SKM-1 treated with dmso at 0.1 percent for 144 hours (cell line): ENCODE results near the gene ST6GALNAC3.

Source experiments
- DNase-seq: peaks from one replicate; lab custom pipeline; 2025; ENCODE audit not compliant: unreplicated experiment; lab: John Stamatoyannopoulos, UW

The ST6GALNAC3 gene

GRCh38 chr1:76568573-76569238 is 494.2 kb downstream of the ST6GALNAC3 start:
- no peak for DNase-seq

DNA sequence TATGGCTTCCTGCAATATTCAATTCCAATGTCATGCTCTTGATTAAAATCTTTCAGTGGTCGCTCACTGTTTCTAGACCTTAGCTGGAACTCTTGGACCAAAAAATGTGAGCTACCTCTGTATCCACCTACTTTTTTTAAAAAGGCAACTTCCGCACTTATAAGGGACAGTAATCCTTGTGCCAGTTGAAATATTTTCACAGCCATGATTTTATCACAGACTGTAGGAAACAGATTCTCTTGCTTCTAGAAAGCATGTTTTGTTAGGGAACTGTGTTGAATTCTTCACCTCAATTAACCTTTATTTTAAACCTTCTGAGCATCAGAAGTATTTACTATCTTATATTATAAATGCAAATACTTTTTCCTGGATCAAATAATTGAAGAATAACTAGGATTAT is 496.7 kb downstream of the ST6GALNAC3 start:
- DNase-seq: no peak

DNA sequence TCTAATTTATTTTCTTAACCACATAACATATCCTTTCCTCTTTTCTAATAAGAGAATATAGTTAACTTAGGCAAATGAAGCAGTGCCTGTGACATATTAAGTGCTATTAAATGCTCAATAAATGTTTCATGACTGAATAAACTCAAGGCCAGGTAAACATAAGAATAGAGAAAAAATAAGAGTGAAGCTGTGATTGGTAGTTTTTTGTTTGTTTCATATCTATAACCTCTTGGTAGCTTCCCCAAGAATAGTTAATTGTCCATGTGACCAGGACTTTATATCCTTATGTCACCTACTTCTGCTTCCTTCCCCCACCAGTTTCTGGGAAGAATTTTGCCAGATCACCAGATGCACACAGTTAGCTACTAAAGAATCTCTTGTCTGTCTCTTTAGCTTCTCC is 497.7 kb downstream of the ST6GALNAC3 start:
- DNase-seq: no peak

GRCh38 chr1:76576876-76577524 is 502.5 kb downstream of the ST6GALNAC3 start:
- no peak for DNase-seq

- no peak for DNase-seq
Measured at GRCh38 chr1:76577525-76578185, 503.1 kb downstream of the ST6GALNAC3 start.

DNA sequence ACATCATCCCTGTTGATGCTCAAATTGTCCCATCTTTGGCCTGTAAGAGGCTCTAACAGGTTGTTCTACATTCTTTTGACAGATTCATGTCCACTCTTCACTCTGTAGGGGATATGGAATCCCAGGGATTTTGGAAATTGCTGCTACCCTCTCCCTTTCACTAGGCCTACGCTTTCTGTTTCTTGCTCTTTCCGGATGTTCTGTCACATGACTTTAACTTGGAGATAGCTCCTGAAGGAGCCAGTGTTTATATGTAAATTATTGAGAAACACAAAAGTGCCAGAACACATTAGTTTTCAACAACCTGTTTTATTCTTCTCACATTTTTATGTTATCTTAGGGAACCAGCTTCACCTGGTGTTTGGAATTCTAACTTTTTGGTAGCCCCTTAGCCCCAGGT is 505.7 kb downstream of the ST6GALNAC3 start:
- no peak for DNase-seq

- DNase-seq: no peak
Measured at GRCh38 chr1:76581712-76582111, 507.2 kb downstream of the ST6GALNAC3 start.

GRCh38 chr1:76583235-76583868 is 508.8 kb downstream of the ST6GALNAC3 start:
- DNase-seq: no peak

- no peak for DNase-seq
Measured at GRCh38 chr1:76583875-76584477, 509.4 kb downstream of the ST6GALNAC3 start.

GRCh38 chr1:76585980-76586674 is 511.6 kb downstream of the ST6GALNAC3 start:
- DNase-seq: no peak

DNA sequence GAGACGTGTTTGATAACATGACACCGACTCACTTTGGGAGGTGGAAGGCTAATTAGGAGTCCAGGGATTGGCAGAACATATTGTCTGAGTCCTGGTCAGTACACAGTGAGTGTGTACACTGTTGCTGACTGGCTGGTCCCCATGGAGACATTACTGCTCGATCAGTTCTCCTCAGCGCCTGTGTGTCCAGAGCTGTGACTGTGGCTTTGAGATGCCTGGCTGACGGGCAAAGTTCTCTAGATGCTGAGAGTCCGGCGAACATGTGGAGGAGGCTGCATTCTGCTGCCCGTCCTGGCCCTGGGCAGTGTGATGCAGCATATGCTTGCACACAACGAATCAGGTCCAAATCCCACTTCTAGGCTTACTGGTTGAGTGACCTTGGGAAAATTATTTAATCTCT is 512.7 kb downstream of the ST6GALNAC3 start:
- DNase-seq: no peak

DNA sequence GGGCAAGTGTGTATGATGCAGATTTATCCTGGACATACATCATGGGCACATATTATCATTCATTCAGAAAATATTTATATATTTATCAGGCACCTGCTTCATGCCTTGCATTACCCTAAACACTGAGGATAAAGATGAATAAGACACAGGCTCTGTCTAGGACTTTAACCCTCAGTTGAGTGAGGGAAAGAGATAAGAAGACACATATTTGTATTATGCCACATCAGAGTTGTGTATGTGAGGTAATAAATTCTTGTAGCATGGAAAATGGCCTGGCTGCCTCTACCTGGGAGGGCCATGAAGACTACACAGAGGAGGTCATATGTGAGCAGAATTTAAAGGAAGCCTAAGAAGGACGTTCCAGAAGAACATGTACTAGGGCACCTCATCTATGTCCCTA is 516.9 kb downstream of the ST6GALNAC3 start:
- DNase-seq: no peak

DNA sequence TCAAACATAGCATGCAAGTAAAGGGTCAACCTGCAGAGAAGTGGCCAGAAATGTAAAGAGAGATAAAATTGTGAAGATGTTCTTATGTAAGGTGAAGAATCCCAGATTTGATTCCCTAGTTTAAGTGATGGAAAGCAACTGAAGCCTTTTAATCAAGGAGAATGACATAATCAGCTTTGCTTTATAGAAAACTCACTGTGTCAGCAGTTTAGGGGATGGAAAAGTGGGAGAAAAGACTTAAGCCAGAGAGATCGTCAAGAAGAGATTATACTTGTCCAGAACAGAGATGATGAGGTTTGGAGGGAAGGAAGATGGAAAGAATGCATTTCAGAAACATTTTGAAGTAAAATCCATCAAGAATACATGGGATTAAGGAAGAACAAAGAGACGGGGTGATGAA is 517.4 kb downstream of the ST6GALNAC3 start:
- no peak for DNase-seq

- DNase-seq: no peak
Measured at GRCh38 chr1:76593141-76593540, 518.6 kb downstream of the ST6GALNAC3 start.

- no peak for DNase-seq
Measured at GRCh38 chr1:76593618-76594017, 519.1 kb downstream of the ST6GALNAC3 start.

GRCh38 chr1:76595024-76595423 is 520.5 kb downstream of the ST6GALNAC3 start:
- DNase-seq: no peak

DNA sequence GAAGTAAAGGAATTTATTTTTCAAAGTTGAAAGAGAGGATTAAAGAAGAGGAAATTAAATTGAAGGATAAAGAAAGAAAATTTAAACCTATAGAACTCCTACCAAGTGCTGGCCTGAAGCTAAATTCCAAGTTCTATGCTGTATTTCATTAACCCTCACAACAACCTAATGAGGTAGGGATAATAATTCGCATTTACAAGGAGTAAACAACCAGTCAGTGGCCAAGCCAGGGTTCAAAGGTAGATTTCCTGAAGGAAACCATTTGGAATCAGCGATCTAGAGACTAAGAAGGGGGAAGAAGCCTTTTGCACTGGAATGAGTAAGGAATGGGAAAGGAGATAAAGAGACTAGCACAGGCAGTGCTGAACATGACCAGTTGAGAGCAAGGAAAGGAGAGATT is 526.9 kb downstream of the ST6GALNAC3 start:
- DNase-seq: no peak

DNA sequence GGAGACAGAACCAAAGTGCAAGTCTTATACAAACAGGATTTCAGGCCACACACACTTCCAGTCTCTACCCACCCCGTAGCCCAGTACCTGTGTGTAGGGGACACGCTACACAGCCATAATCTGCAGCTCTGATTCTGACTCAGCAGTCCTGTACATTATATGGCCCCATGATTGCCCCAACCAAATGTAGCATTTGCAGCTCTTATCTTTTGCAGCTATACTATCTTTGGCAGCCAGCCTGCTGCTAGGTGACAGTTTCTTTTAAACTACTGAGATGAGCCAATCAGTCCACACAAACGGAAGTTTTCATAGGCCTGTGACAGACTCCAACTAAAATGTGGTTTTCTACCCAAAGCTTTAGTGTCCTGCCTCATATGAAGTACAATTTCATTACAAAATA is 533.2 kb downstream of the ST6GALNAC3 start:
- no peak for DNase-seq

DNA sequence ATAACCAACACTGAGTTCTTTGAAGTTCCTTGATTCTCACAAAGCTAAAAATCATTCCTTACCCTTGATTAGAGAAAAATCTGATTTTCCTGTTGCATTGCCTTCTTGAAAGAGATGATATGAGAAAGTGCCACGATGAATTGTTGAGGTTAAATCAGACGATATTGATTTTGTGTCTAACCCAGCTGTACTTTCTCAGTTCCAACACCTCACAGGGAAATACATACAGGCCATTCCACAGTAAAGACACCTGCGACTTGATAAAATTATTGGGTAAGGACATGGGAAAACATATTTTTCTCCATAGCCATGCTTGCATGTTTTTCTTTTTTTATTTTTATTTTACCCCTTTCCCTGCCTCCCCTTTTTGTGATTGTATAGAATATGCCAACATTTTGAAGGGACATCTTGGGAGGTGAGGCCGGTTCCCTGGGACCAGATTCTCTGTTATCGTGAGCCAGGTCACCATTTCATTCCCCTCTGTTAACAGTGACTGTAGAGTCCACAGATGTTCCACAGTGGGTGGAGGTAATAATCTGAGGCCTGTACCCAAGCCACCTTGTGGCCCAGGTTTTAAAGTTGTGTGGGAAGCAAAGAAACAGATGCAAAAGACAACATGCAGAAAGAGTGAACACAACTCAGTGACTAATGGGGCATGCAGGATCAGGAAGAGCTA is 537.4 kb downstream of the ST6GALNAC3 start:
- no peak for DNase-seq

DNA sequence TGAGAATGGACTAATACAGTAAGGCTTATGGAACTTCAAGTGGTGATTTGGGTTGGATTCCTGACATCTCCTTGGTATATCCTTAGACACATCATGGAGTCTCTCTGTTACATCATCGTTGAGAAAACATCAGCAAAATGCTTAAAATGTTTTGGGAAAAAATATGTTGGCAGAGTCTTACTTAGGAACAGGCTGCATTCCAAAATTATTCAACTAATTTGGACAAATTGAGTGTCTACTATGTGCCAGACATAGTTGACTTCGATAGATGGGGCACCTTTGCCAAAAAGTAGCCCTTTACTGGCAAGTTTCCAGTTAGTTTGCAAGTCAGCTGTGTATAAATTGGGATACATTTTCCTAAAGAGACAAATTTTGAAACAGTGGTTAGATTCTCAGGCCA is 539.3 kb downstream of the ST6GALNAC3 start:
- DNase-seq: no peak
